ENCODE data around the gene PLEKHA5. TPM values are rescaled to one million over a fixed set of nuclear protein-coding genes. Genes with fewer than 3 reads are reported as not detected.
A peak's percentile ranks its signal among the peaks of the same experiment; 100 is the strongest.
"Not testable (repeated sequence)": the region's sequence is repeated elsewhere in the genome, so short reads cannot be mapped to it uniquely, and the experiment has no call there.

The PLEKHA5 gene
- polyA plus RNA-seq, 6 donors from 2014 or later = not detected

GRCh38 chr12:19375888-19376287 is 246.4 kb downstream of the PLEKHA5 start:
- H3K4me3 Mint-ChIP-seq = no peak overlapping the region
- DNase-seq = no peak

GRCh38 chr12:19376691-19377090 is 247.2 kb downstream of the PLEKHA5 start:
- H3K36me3 Mint-ChIP-seq = no peaks in the 10 kb centered on the region
- H3K9me3 Mint-ChIP-seq = no peaks in the 10 kb centered on the region
- ATAC-seq (ENCODE audit: low read depth in 2 of 2) = no peak
- H3K27ac Mint-ChIP-seq = no peak overlapping the region
- DNase-seq = no peak
- no peaks in the 10 kb centered on the region for H3K27me3 Mint-ChIP-seq
- no peaks in the 10 kb centered on the region for H3K4me1 Mint-ChIP-seq
- no peak overlapping the region for H3K4me3 Mint-ChIP-seq

More at GRCh38 chr12:19375888-19376287, 246.4 kb downstream of the PLEKHA5 start:
- no peaks in the 10 kb centered on the region for H3K36me3 Mint-ChIP-seq
- no peak overlapping the region for H3K27ac Mint-ChIP-seq
- H3K27me3 Mint-ChIP-seq = no peaks in the 10 kb centered on the region
- H3K4me1 Mint-ChIP-seq = no peaks in the 10 kb centered on the region
- no peak for ATAC-seq (ENCODE audit: low read depth in 2 of 2)
- H3K9me3 Mint-ChIP-seq = no peaks in the 10 kb centered on the region

- Mint-ChIP-seq H3K9me3 (no peaks in the 10 kb centered on the region), H3K4me1 (no peaks in the 10 kb centered on the region), H3K36me3 (no peaks in the 10 kb centered on the region), H3K4me3 (no peak overlapping the region), H3K27me3 (no peaks in the 10 kb centered on the region), H3K27ac (no peak overlapping the region)
- ATAC-seq (ENCODE audit: low read depth in 2 of 2) = no peak
- DNase-seq = no peak
Observed at GRCh38 chr12:19382111-19382526, 252.6 kb downstream of the PLEKHA5 start.

- Mint-ChIP-seq H3K36me3 (no peaks in the 10 kb centered on the region), H3K4me1 (no peaks in the 10 kb centered on the region), H3K27me3 (no peaks in the 10 kb centered on the region), H3K4me3 (no peak overlapping the region), H3K27ac (no peak overlapping the region), H3K9me3 (no peaks in the 10 kb centered on the region)
- no peak for ATAC-seq (ENCODE audit: low read depth in 2 of 2)
- DNase-seq = no peak
Observed at GRCh38 chr12:19382563-19382962, 253.0 kb downstream of the PLEKHA5 start.

- Mint-ChIP-seq H3K27ac (no peak overlapping the region), H3K27me3 (no peaks in the 10 kb centered on the region), H3K36me3 (no peaks in the 10 kb centered on the region), H3K4me1 (no peaks in the 10 kb centered on the region), H3K9me3 (no peaks in the 10 kb centered on the region), H3K4me3 (no peak overlapping the region)
- ATAC-seq (ENCODE audit: low read depth in 2 of 2) = no peak
- no peak for DNase-seq
Observed at GRCh38 chr12:19387161-19387560, 257.6 kb downstream of the PLEKHA5 start.

- Mint-ChIP-seq H3K4me1 (no peaks in the 10 kb centered on the region), H3K4me3 (no peak overlapping the region), H3K27me3 (peaks cover 0 to 4% (median 0%) of the 10 kb centered on the region in 3 donors), H3K9me3 (no peaks in the 10 kb centered on the region), H3K36me3 (no peaks in the 10 kb centered on the region), H3K27ac (no peak overlapping the region)
- no peak for DNase-seq
- no peak for ATAC-seq (ENCODE audit: low read depth in 2 of 2)
Observed at GRCh38 chr12:19388131-19388549, 258.6 kb downstream of the PLEKHA5 start.

GRCh38 chr12:19390051-19390598 is 260.6 kb downstream of the PLEKHA5 start:
- no peak for DNase-seq

GRCh38 chr12:19392644-19393043 is 263.1 kb downstream of the PLEKHA5 start:
- not testable (repeated sequence) for H3K4me3 Mint-ChIP-seq; H3K27ac Mint-ChIP-seq; ATAC-seq (ENCODE audit: low read depth in 2 of 2); H3K27me3 Mint-ChIP-seq; H3K36me3 Mint-ChIP-seq; H3K9me3 Mint-ChIP-seq; DNase-seq; H3K4me1 Mint-ChIP-seq

More at GRCh38 chr12:19390051-19390598, 260.6 kb downstream of the PLEKHA5 start:
- Mint-ChIP-seq H3K4me1 (no peaks in the 10 kb centered on the region), H3K9me3 (no peaks in the 10 kb centered on the region), H3K27ac (no peak overlapping the region), H3K27me3 (peaks cover 0 to 6% (median 0%) of the 10 kb centered on the region in 3 donors), H3K4me3 (no peak overlapping the region), H3K36me3 (no peaks in the 10 kb centered on the region)
- ATAC-seq (ENCODE audit: low read depth in 2 of 2) = no peak

GRCh38 chr12:19394385-19394784 is 264.9 kb downstream of the PLEKHA5 start:
- ATAC-seq (ENCODE audit: low read depth in 2 of 2) (no peak), DNase-seq (no peak)
- peaks cover 0 to 6% (median 4%) of the 10 kb centered on the region in 3 donors for H3K27me3 Mint-ChIP-seq
- H3K4me3 Mint-ChIP-seq = no peak overlapping the region
- no peaks in the 10 kb centered on the region for H3K36me3 Mint-ChIP-seq
- no peaks in the 10 kb centered on the region for H3K4me1 Mint-ChIP-seq
- H3K9me3 Mint-ChIP-seq = no peaks in the 10 kb centered on the region
- no peak overlapping the region for H3K27ac Mint-ChIP-seq

- no peak for ATAC-seq (ENCODE audit: low read depth in 2 of 2)
Observed at GRCh38 chr12:19397534-19397933, 268.0 kb downstream of the PLEKHA5 start.

GRCh38 chr12:19398376-19399363 is 269.1 kb downstream of the PLEKHA5 start:
- ATAC-seq (ENCODE audit: low read depth in 2 of 2) (no peak), DNase-seq (no peak)
- Mint-ChIP-seq H3K4me1 (no peaks in the 10 kb centered on the region), H3K27me3 (peaks cover 0 to 4% (median 0%) of the 10 kb centered on the region in 3 donors), H3K27ac (no peak overlapping the region), H3K36me3 (no peaks in the 10 kb centered on the region), H3K4me3 (no peak overlapping the region), H3K9me3 (no peaks in the 10 kb centered on the region)

More at GRCh38 chr12:19397534-19397933, 268.0 kb downstream of the PLEKHA5 start:
- no peaks in the 10 kb centered on the region for H3K4me1 Mint-ChIP-seq
- H3K36me3 Mint-ChIP-seq = no peaks in the 10 kb centered on the region
- DNase-seq = no peak
- H3K4me3 Mint-ChIP-seq = no peak overlapping the region
- no peaks in the 10 kb centered on the region for H3K9me3 Mint-ChIP-seq
- peaks cover 0 to 6% (median 4%) of the 10 kb centered on the region in 3 donors for H3K27me3 Mint-ChIP-seq
- H3K27ac Mint-ChIP-seq = peak overlapping the region in 1 of 6 donors; percentile 7

- not testable (repeated sequence) for H3K27ac Mint-ChIP-seq; H3K36me3 Mint-ChIP-seq; H3K4me3 Mint-ChIP-seq; DNase-seq; H3K9me3 Mint-ChIP-seq; H3K27me3 Mint-ChIP-seq; H3K4me1 Mint-ChIP-seq; ATAC-seq (ENCODE audit: low read depth in 2 of 2)
Observed at GRCh38 chr12:19400649-19401285, 271.2 kb downstream of the PLEKHA5 start.

GRCh38 chr12:19402211-19402610 is 272.7 kb downstream of the PLEKHA5 start:
- Mint-ChIP-seq H3K9me3 (peaks cover 0 to 5% (median 4%) of the 10 kb centered on the region in 7 donors), H3K4me3 (no peak overlapping the region), H3K27me3 (no peaks in the 10 kb centered on the region), H3K4me1 (no peaks in the 10 kb centered on the region), H3K27ac (no peak overlapping the region), H3K36me3 (peaks cover 0 to 7% of the 10 kb centered on the region in 2 donors)
- DNase-seq = no peak
- ATAC-seq (ENCODE audit: low read depth in 2 of 2) = no peak

All from naive B cell (primary cell).